ENCODE data around the gene SP1. TPM values are rescaled to one million over a fixed set of nuclear protein-coding genes. Genes with fewer than 3 reads are reported as not detected.

The SP1 gene
- total and polyA plus RNA-seq, 9 of the 15 experiments (the other 6 are each of a cell fraction or from before 2014, with no cell fraction given): 8.0 to 65.5 (median 41.6) TPM

DNA sequence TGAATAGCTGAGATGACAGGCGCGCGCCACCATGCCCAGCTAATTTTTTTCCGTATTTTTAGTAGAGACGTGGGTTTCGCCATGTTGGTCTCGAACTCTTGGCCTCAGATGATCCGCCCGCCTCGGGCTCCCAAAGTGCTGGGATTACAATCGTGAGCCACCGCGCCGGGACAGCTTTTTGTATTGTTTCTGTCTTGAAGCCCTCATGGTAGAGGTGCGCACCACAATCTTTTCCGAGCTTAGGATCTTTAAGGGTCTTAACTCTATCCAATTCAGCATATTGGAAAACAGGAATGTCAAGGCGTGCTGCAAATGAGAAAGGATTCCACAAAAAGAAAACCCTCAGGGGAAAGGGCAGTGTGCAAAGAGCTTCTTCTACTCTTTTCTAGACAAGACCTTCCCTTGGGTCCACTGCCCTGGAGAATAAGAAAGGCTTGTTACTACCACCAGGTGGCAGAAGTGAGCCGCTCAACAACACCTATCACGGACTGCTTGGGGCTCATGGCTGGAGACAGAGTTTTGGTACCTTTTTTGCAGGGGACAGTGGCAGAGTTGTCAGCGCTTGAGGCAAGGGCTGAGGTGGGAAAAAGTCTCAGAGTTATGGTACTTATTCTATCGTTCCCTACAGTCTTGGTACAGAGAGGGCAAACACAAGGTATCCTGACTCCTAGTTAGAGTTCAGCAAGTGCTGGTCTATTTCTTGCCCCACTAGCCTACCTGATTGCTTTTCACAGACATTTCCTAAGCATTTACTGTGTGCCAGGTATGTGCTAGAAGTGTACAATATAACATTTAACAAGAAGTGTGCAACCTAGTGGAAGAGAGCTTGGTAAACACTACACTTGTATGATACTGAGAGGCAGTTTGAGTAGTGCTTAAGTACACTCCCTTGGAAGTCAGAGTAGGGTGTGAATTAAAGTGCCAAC lies 27.4 kb upstream of the SP1 start (continued):
- TF ChIP-seq ZSCAN29 (IDR thresholded peaks at IDR 0.05) (no peak), RBM39 (optimal IDR thresholded peaks at IDR 0.05; ENCODE audit: low read depth, low read length) (no peak), NUFIP1 (IDR thresholded peaks at IDR 0.05; ENCODE audit: partially characterized antibody) (no peak), MAZ (CRISPR knock-in tag; conservative IDR thresholded peaks at IDR 0.05 in 1 of 2, IDR thresholded peaks at IDR 0.05 in 1 of 2) (peak; percentile 39 to 82; a peak in 2 of 4 replicates), POLR2A (conservative IDR thresholded peaks at IDR 0.05) (no peak), MIER1 (IDR thresholded peaks at IDR 0.05; ENCODE audit: low read depth) (no peak), STAG1 (CRISPR knock-in tag; IDR thresholded peaks at IDR 0.05; ENCODE audit: borderline replicate concordance) (peak; percentile 87)
- TF ChIP-seq, protein P1, sequence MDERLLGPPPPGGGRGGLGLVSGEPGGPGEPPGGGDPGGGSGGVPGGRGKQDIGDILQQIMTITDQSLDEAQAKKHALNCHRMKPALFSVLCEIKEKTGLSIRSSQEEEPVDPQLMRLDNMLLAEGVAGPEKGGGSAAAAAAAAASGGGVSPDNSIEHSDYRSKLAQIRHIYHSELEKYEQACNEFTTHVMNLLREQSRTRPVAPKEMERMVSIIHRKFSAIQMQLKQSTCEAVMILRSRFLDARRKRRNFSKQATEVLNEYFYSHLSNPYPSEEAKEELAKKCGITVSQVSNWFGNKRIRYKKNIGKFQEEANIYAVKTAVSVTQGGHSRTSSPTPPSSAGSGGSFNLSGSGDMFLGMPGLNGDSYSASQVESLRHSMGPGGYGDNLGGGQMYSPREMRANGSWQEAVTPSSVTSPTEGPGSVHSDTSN (CRISPR knock-in tag; IDR thresholded peaks at IDR 0.05; ENCODE audit: low read depth): no peak
- TF ChIP-seq, protein P1 (tag; conservative IDR thresholded peaks at IDR 0.05; ENCODE audit: low read depth): no peak
- TF ChIP-seq, protein P2, sequence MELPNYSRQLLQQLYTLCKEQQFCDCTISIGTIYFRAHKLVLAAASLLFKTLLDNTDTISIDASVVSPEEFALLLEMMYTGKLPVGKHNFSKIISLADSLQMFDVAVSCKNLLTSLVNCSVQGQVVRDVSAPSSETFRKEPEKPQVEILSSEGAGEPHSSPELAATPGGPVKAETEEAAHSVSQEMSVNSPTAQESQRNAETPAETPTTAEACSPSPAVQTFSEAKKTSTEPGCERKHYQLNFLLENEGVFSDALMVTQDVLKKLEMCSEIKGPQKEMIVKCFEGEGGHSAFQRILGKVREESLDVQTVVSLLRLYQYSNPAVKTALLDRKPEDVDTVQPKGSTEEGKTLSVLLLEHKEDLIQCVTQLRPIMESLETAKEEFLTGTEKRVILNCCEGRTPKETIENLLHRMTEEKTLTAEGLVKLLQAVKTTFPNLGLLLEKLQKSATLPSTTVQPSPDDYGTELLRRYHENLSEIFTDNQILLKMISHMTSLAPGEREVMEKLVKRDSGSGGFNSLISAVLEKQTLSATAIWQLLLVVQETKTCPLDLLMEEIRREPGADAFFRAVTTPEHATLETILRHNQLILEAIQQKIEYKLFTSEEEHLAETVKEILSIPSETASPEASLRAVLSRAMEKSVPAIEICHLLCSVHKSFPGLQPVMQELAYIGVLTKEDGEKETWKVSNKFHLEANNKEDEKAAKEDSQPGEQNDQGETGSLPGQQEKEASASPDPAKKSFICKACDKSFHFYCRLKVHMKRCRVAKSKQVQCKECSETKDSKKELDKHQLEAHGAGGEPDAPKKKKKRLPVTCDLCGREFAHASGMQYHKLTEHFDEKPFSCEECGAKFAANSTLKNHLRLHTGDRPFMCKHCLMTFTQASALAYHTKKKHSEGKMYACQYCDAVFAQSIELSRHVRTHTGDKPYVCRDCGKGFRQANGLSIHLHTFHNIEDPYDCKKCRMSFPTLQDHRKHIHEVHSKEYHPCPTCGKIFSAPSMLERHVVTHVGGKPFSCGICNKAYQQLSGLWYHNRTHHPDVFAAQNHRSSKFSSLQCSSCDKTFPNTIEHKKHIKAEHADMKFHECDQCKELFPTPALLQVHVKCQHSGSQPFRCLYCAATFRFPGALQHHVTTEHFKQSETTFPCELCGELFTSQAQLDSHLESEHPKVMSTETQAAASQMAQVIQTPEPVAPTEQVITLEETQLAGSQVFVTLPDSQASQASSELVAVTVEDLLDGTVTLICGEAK (IDR thresholded peaks at IDR 0.05): no peak
- TF ChIP-seq, protein P2 (CRISPR knock-in tag; IDR thresholded peaks at IDR 0.05): no peak
- TF ChIP-seq, protein P3, sequence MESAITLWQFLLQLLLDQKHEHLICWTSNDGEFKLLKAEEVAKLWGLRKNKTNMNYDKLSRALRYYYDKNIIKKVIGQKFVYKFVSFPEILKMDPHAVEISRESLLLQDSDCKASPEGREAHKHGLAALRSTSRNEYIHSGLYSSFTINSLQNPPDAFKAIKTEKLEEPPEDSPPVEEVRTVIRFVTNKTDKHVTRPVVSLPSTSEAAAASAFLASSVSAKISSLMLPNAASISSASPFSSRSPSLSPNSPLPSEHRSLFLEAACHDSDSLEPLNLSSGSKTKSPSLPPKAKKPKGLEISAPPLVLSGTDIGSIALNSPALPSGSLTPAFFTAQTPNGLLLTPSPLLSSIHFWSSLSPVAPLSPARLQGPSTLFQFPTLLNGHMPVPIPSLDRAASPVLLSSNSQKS (CRISPR knock-in tag; IDR thresholded peaks at IDR 0.05): no peak
- TF ChIP-seq, protein P4, sequence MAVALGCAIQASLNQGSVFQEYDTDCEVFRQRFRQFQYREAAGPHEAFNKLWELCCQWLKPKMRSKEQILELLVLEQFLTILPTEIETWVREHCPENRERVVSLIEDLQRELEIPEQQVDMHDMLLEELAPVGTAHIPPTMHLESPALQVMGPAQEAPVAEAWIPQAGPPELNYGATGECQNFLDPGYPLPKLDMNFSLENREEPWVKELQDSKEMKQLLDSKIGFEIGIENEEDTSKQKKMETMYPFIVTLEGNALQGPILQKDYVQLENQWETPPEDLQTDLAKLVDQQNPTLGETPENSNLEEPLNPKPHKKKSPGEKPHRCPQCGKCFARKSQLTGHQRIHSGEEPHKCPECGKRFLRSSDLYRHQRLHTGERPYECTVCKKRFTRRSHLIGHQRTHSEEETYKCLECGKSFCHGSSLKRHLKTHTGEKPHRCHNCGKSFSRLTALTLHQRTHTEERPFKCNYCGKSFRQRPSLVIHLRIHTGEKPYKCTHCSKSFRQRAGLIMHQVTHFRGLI (CRISPR knock-in tag; IDR thresholded peaks at IDR 0.05): no peak
